ENCODE data around the gene CLDN16.

The CLDN16 gene

DNA sequence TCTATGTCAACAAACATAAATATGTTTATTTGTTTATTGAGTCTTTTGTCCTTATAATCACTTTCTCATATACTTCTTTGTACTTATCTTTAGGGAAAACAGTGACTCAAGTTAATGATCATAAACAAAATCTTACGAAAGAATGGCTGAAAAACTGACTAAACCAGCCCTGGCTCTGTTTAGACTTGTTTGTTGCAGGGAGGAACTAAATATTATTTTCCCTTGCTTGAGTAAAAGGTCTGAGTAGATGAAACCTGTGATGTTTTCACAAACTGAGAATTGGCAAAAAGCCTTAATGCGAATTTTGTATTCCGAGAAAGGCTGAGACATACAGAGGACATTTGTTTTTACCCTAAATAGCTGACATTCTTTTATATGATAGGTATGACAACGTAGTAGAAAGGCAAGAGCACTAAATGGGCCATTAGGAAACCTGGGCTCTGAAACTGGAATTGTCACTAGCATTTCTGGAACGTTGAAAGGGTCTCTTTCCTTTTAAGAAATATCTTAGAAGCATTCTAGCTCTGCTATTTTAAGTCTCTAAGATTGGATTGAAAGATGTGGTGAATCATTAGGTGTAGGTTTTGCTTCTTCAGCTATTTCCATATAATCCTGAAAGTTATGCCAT, 18.2 kb upstream of the CLDN16 start:
- TF ChIP-seq, protein P1, sequence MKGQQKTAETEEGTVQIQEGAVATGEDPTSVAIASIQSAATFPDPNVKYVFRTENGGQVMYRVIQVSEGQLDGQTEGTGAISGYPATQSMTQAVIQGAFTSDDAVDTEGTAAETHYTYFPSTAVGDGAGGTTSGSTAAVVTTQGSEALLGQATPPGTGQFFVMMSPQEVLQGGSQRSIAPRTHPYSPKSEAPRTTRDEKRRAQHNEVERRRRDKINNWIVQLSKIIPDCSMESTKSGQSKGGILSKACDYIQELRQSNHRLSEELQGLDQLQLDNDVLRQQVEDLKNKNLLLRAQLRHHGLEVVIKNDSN (IDR thresholded peaks at IDR 0.05) = no peak
- no peak for TF ChIP-seq RAD21 (IDR thresholded peaks at IDR 0.05; ENCODE audit: low read depth)
- TF ChIP-seq NFIC (IDR thresholded peaks at IDR 0.05) = no peak
- no peak for TF ChIP-seq TCF12 (IDR thresholded peaks at IDR 0.05; ENCODE audit: low read depth)
- TF ChIP-seq TAF1 (IDR thresholded peaks at IDR 0.05; ENCODE audit: low read depth) = no peak
- TF ChIP-seq, protein P2, sequence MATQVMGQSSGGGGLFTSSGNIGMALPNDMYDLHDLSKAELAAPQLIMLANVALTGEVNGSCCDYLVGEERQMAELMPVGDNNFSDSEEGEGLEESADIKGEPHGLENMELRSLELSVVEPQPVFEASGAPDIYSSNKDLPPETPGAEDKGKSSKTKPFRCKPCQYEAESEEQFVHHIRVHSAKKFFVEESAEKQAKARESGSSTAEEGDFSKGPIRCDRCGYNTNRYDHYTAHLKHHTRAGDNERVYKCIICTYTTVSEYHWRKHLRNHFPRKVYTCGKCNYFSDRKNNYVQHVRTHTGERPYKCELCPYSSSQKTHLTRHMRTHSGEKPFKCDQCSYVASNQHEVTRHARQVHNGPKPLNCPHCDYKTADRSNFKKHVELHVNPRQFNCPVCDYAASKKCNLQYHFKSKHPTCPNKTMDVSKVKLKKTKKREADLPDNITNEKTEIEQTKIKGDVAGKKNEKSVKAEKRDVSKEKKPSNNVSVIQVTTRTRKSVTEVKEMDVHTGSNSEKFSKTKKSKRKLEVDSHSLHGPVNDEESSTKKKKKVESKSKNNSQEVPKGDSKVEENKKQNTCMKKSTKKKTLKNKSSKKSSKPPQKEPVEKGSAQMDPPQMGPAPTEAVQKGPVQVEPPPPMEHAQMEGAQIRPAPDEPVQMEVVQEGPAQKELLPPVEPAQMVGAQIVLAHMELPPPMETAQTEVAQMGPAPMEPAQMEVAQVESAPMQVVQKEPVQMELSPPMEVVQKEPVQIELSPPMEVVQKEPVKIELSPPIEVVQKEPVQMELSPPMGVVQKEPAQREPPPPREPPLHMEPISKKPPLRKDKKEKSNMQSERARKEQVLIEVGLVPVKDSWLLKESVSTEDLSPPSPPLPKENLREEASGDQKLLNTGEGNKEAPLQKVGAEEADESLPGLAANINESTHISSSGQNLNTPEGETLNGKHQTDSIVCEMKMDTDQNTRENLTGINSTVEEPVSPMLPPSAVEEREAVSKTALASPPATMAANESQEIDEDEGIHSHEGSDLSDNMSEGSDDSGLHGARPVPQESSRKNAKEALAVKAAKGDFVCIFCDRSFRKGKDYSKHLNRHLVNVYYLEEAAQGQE (IDR thresholded peaks at IDR 0.05; ENCODE audit: low read depth) = no peak
- TF ChIP-seq CEBPB (IDR thresholded peaks at IDR 0.05) = no peak
- TF ChIP-seq TEAD4 (IDR thresholded peaks at IDR 0.05) = no peak
- TF ChIP-seq EGR1 (IDR thresholded peaks at IDR 0.05) = no peak
- no peak for TF ChIP-seq YY1 (IDR thresholded peaks at IDR 0.05; ENCODE audit: low read depth)
- TF ChIP-seq CREB1 (IDR thresholded peaks at IDR 0.05; ENCODE audit: low read depth) = no peak
- TF ChIP-seq, protein P3, sequence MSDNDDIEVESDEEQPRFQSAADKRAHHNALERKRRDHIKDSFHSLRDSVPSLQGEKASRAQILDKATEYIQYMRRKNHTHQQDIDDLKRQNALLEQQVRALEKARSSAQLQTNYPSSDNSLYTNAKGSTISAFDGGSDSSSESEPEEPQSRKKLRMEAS (IDR thresholded peaks at IDR 0.05) = no peak
- TF ChIP-seq FOXM1 (IDR thresholded peaks at IDR 0.05; ENCODE audit: borderline replicate concordance, low read depth) = no peak
- no peak for TF ChIP-seq EP300 (IDR thresholded peaks at IDR 0.05; ENCODE audit: borderline replicate concordance)
- TF ChIP-seq ZBTB7A (IDR thresholded peaks at IDR 0.05; ENCODE audit: low read depth) = no peak

DNA sequence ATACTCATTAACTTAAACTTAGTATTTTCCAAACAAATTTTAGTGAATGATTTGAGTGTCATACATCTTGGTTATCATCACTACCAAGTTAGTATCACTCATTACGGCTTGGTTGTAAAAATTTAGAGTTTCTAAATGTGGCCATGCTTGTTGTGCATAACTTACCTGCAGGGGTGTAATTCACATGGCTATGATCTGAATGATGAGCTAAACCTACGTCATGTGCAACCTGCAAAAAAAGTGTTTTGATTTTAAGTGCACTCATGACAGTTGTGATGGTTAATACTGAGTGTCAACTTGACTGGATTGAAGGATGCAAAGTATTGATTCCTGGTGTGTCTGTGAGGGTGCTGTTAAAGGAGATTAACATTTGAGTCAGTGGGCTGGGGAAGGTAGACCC, 17.6 kb upstream of the CLDN16 start:
- TF ChIP-seq FOXM1 (IDR thresholded peaks at IDR 0.05; ENCODE audit: borderline replicate concordance, low read depth) (no peak), EGR1 (IDR thresholded peaks at IDR 0.05) (no peak), TAF1 (IDR thresholded peaks at IDR 0.05; ENCODE audit: low read depth) (no peak), TCF12 (IDR thresholded peaks at IDR 0.05; ENCODE audit: low read depth) (no peak), NFIC (IDR thresholded peaks at IDR 0.05) (no peak), CREB1 (IDR thresholded peaks at IDR 0.05; ENCODE audit: low read depth) (no peak), EP300 (IDR thresholded peaks at IDR 0.05; ENCODE audit: borderline replicate concordance) (no peak), CEBPB (IDR thresholded peaks at IDR 0.05) (no peak), TEAD4 (IDR thresholded peaks at IDR 0.05) (no peak), RAD21 (IDR thresholded peaks at IDR 0.05; ENCODE audit: low read depth) (no peak), ZBTB7A (IDR thresholded peaks at IDR 0.05; ENCODE audit: low read depth) (no peak), YY1 (IDR thresholded peaks at IDR 0.05; ENCODE audit: low read depth) (no peak)
- TF ChIP-seq, protein P3 (IDR thresholded peaks at IDR 0.05) = no peak
- TF ChIP-seq, protein P1 (IDR thresholded peaks at IDR 0.05) = no peak
- TF ChIP-seq, protein P2 (IDR thresholded peaks at IDR 0.05; ENCODE audit: low read depth) = no peak

DNA sequence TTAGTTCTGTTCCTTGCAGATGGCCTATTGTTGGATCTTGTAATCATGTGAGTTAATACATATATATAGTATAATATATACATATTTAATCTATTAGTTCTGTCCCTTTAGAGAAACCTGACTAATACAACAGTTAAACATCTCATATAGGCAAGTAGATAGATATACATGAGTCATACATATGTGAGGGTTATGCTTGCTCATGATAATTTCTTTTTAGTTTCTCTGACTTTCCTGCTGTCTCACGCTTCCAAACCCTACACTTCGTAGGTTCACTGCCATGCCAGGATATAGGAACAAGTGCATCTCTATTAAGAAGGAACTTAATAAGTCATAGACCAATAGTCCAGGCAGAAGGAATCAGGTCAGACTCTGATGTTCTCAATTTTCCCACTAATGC, 16.8 kb upstream of the CLDN16 start:
- TF ChIP-seq, protein P1 (IDR thresholded peaks at IDR 0.05) = no peak
- no peak for TF ChIP-seq CEBPB (IDR thresholded peaks at IDR 0.05)
- TF ChIP-seq NFIC (IDR thresholded peaks at IDR 0.05) = no peak
- TF ChIP-seq, protein P2 (IDR thresholded peaks at IDR 0.05; ENCODE audit: low read depth) = no peak
- TF ChIP-seq TEAD4 (IDR thresholded peaks at IDR 0.05) = no peak
- no peak for TF ChIP-seq FOXM1 (IDR thresholded peaks at IDR 0.05; ENCODE audit: borderline replicate concordance, low read depth)
- TF ChIP-seq, protein P3 (IDR thresholded peaks at IDR 0.05) = no peak
- TF ChIP-seq EP300 (IDR thresholded peaks at IDR 0.05; ENCODE audit: borderline replicate concordance) = no peak
- TF ChIP-seq CREB1 (IDR thresholded peaks at IDR 0.05; ENCODE audit: low read depth) = no peak
- no peak for TF ChIP-seq TAF1 (IDR thresholded peaks at IDR 0.05; ENCODE audit: low read depth)
- no peak for TF ChIP-seq YY1 (IDR thresholded peaks at IDR 0.05; ENCODE audit: low read depth)
- TF ChIP-seq EGR1 (IDR thresholded peaks at IDR 0.05) = no peak
- TF ChIP-seq RAD21 (IDR thresholded peaks at IDR 0.05; ENCODE audit: low read depth) = no peak
- TF ChIP-seq TCF12 (IDR thresholded peaks at IDR 0.05; ENCODE audit: low read depth) = no peak
- no peak for TF ChIP-seq ZBTB7A (IDR thresholded peaks at IDR 0.05; ENCODE audit: low read depth)

All from Ishikawa (cell line).